Measurements from ENCODE around the gene PLEKHA1. TPM values are rescaled to one million over a fixed set of nuclear protein-coding genes. Genes with fewer than 3 reads are reported as not detected.

PLEKHA1 gene
- total and polyA plus RNA-seq, 2 donors (not counting 3 experiments of a cell fraction or from before 2014, with no cell fraction given), result 21.6 to 58.8 TPM

- dilution Hi-C loops (cut with MboI; ENCODE audit: extremely low pct_ligation_motif_present, low sequenced_read_pairs) (loop anchor here (25.0 kb wide), 1 partner anchor 161 kb away; no protein-coding TSS in a partner anchor), intact Hi-C loops (cut with micrococcal nuclease) (no loop called here)
- Histone ChIP-seq H3K4me3 (replicated peaks in 1 of 3; ENCODE audit: insufficient read depth in 1 of 3, low read depth in 1 of 3, low read length in 3 of 3) (no peak overlapping the region), H3K36me3 (ENCODE audit: control insufficient read depth in 2 of 2, extremely low read depth in 1 of 2, insufficient read depth in 2 of 2, low read length in 2 of 2) (no peaks in the 10 kb centered on the region), H3K9me3 (replicated peaks; ENCODE audit: control insufficient read depth, insufficient read depth, low read length) (no peaks in the 10 kb centered on the region), H3K9ac (replicated peaks; ENCODE audit: extremely low read depth, insufficient read depth, low read length) (no peak overlapping the region), H3K4me1 (ENCODE audit: control insufficient read depth, extremely low read depth, insufficient read depth, low read length) (peaks cover 17% of the 10 kb centered on the region), H3K27me3 (ENCODE audit: control insufficient read depth in 2 of 2, insufficient read depth in 2 of 2, low read length in 2 of 2) (no peaks in the 10 kb centered on the region), H3K79me2 (ENCODE audit: control insufficient read depth, insufficient read depth, low read length) (no peaks in the 10 kb centered on the region), H3K4me2 (ENCODE audit: insufficient read depth, low read length) (no peak overlapping the region), H2AFZ (ENCODE audit: low read depth, low read length) (no peak overlapping the region), H4K20me1 (replicated peaks; ENCODE audit: control insufficient read depth, extremely low read depth, insufficient read depth, low read length) (no peaks in the 10 kb centered on the region), H3K9me1 (replicated peaks; ENCODE audit: control insufficient read depth, extremely low read depth, insufficient read depth, low read length) (no peaks in the 10 kb centered on the region), H3K27ac (ENCODE audit: insufficient read depth, low read depth, low read length) (no peak overlapping the region)
- DNase-seq (ENCODE audit: low read depth, low spot score) (no peak), FAIRE-seq (no peak)
- ChIA-PET CTCF (no interaction called here), POLR2A (no interaction called here)
- TF ChIP-seq, protein P1, sequence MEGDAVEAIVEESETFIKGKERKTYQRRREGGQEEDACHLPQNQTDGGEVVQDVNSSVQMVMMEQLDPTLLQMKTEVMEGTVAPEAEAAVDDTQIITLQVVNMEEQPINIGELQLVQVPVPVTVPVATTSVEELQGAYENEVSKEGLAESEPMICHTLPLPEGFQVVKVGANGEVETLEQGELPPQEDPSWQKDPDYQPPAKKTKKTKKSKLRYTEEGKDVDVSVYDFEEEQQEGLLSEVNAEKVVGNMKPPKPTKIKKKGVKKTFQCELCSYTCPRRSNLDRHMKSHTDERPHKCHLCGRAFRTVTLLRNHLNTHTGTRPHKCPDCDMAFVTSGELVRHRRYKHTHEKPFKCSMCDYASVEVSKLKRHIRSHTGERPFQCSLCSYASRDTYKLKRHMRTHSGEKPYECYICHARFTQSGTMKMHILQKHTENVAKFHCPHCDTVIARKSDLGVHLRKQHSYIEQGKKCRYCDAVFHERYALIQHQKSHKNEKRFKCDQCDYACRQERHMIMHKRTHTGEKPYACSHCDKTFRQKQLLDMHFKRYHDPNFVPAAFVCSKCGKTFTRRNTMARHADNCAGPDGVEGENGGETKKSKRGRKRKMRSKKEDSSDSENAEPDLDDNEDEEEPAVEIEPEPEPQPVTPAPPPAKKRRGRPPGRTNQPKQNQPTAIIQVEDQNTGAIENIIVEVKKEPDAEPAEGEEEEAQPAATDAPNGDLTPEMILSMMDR (IDR thresholded peaks at IDR 0.05; ENCODE audit: extremely low read depth in 1 of 2, insufficient read depth in 1 of 2, low read depth in 1 of 2, low read length in 2 of 2), result no peak
- TF ChIP-seq POLR2AphosphoS5 (IDR thresholded peaks at IDR 0.05; ENCODE audit: insufficient read depth, low read depth, low read length), result no peak
- no peak for TF ChIP-seq FOS (IDR thresholded peaks at IDR 0.05; ENCODE audit: borderline replicate concordance, insufficient read depth, low read length)
- TF ChIP-seq MAX (IDR thresholded peaks at IDR 0.05; ENCODE audit: insufficient read depth, insufficient read length), result no peak
- BruUV-seq (replicated peaks), result no TSS peak
Observed at GRCh38 chr10:122448600-122448999, 74.1 kb downstream of the PLEKHA1 start.

DNA sequence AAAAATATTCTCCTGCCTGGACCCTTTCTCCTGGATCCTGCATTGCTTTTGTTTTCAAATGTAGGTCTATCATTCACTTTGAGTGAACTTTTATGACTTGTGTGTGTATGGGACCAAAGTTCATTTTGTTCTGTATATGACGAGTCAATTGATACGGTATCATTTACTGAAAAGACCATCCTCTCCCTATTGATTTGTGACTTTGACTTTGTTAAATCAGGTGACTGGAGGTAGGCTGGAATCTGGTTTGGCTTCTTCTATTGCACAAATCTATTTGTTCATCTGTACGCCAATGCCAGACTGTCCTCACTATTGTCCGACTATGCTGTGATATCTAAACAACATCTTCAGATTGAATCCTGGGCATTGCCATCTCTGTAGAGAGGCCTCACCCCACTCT is 74.6 kb downstream of the PLEKHA1 start:
- no peak for FAIRE-seq

More for the DNA sequence above, 74.6 kb downstream of the PLEKHA1 start:
- H4K20me1 ChIP-seq (replicated peaks; ENCODE audit: control insufficient read depth, extremely low read depth, insufficient read depth, low read length), result no peaks in the 10 kb centered on the region
- dilution Hi-C loops (cut with MboI; ENCODE audit: extremely low pct_ligation_motif_present, low sequenced_read_pairs) (loop anchor here (25.0 kb wide), 1 partner anchor 162 kb away; no protein-coding TSS in a partner anchor), intact Hi-C loops (cut with micrococcal nuclease) (no loop called here)
- H3K4me3 ChIP-seq (replicated peaks in 1 of 3; ENCODE audit: insufficient read depth in 1 of 3, low read depth in 1 of 3, low read length in 3 of 3), result no peak overlapping the region
- no peaks in the 10 kb centered on the region for H3K9me1 ChIP-seq (replicated peaks; ENCODE audit: control insufficient read depth, extremely low read depth, insufficient read depth, low read length)
- H3K79me2 ChIP-seq (ENCODE audit: control insufficient read depth, insufficient read depth, low read length), result no peaks in the 10 kb centered on the region
- peaks cover 17% of the 10 kb centered on the region for H3K4me1 ChIP-seq (ENCODE audit: control insufficient read depth, extremely low read depth, insufficient read depth, low read length)
- CTCF ChIA-PET, result interaction anchor here (0.9 to 2.7 kb wide), 3 partner anchors 7 to 116 kb away, joined by 3 to 15 read pairs (median 6); no protein-coding TSS in a partner anchor
- H2AFZ ChIP-seq (ENCODE audit: low read depth, low read length), result no peak overlapping the region
- DNase-seq (ENCODE audit: low read depth, low spot score), result no peak
- no peaks in the 10 kb centered on the region for H3K9me3 ChIP-seq (replicated peaks; ENCODE audit: control insufficient read depth, insufficient read depth, low read length)
- no peaks in the 10 kb centered on the region for H3K27me3 ChIP-seq (ENCODE audit: control insufficient read depth in 2 of 2, insufficient read depth in 2 of 2, low read length in 2 of 2)
- no TSS peak for BruUV-seq (replicated peaks)
- no peak overlapping the region for H3K9ac ChIP-seq (replicated peaks; ENCODE audit: extremely low read depth, insufficient read depth, low read length)
- H3K36me3 ChIP-seq (ENCODE audit: control insufficient read depth in 2 of 2, extremely low read depth in 1 of 2, insufficient read depth in 2 of 2, low read length in 2 of 2), result no peaks in the 10 kb centered on the region
- H3K27ac ChIP-seq (ENCODE audit: insufficient read depth, low read depth, low read length), result no peak overlapping the region
- no peak overlapping the region for H3K4me2 ChIP-seq (ENCODE audit: insufficient read depth, low read length)
- TF ChIP-seq POLR2AphosphoS5 (IDR thresholded peaks at IDR 0.05; ENCODE audit: insufficient read depth, low read depth, low read length) (no peak), MYC (IDR thresholded peaks at IDR 0.05; ENCODE audit: low read depth, low read length) (no peak), EZH2 (IDR thresholded peaks at IDR 0.05; ENCODE audit: borderline replicate concordance, low read depth, low read length, severe bottlenecking) (no peak), JUN (IDR thresholded peaks at IDR 0.05; ENCODE audit: borderline replicate concordance, insufficient read depth, insufficient read length, low read depth) (no peak), GATA2 (IDR thresholded peaks at IDR 0.05; ENCODE audit: insufficient read depth, insufficient read length, low read depth, low read length) (no peak), FOS (IDR thresholded peaks at IDR 0.05; ENCODE audit: borderline replicate concordance, insufficient read depth, low read length) (no peak)
- POLR2A ChIA-PET, result no interaction called here
